ENCODE measurements around the gene MAX. TPM values are rescaled to one million over a fixed set of nuclear protein-coding genes. Genes with fewer than 3 reads are reported as not detected.

Gene MAX
- total RNA-seq, 3 donors from 2014 or later = 50.5 to 64.1 (median 51.7) TPM

DNA sequence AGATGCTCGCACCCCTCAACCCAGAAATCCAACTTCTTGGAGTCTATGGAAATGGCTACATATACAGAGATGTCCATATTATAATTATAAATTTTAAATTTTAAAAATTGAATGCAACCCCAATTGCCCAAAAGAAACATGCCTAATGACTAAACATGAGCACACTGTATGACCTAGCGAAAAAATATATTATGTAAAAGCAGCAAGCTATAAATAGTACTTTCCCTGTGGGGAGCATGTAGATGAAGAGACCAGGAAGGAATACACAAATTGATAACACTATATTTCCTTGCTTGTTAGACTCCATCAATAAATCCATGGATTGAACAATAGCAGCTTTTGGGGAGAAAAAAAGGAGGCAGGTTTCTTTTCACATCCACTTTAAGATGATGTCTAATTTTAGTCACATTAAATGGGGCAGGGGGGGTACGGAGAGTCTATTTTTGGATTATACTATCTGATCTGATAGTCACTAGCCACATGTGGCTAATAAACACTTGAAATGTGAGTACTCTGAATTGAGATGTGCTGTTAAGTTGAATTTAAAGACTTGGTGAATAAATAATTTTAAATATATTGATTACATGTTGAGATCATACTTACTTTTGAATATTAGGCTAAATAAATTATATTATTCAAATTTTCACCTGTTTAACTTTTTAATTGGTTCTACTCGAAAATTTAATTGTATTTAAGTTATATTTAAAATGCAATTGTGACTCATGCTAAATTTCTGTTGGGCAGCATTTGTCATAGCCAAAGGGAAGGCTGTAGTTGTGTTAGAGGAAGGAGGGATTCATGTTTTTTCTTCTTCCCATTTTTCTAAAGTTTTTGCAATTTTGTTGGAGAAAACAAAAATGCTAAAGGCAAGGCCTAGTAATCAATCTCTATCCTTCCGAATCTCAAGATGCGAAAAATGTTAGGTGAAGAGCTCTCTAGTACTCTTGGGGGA, 17.5 kb downstream of the MAX start:
- no peak overlapping the region for H3K4me3 ChIP-seq
- H3K27me3 ChIP-seq = no peaks in the 10 kb centered on the region
- no peak overlapping the region for H3K27ac ChIP-seq
- intact Hi-C loops (cut with DNase I; ENCODE audit: low total_unique reads) = no loop called here
- no peaks in the 10 kb centered on the region for H3K4me1 ChIP-seq
- H3K9me3 ChIP-seq = peaks cover 0 to 3% of the 10 kb centered on the region in 2 donors
- TF ChIP-seq, protein P1, sequence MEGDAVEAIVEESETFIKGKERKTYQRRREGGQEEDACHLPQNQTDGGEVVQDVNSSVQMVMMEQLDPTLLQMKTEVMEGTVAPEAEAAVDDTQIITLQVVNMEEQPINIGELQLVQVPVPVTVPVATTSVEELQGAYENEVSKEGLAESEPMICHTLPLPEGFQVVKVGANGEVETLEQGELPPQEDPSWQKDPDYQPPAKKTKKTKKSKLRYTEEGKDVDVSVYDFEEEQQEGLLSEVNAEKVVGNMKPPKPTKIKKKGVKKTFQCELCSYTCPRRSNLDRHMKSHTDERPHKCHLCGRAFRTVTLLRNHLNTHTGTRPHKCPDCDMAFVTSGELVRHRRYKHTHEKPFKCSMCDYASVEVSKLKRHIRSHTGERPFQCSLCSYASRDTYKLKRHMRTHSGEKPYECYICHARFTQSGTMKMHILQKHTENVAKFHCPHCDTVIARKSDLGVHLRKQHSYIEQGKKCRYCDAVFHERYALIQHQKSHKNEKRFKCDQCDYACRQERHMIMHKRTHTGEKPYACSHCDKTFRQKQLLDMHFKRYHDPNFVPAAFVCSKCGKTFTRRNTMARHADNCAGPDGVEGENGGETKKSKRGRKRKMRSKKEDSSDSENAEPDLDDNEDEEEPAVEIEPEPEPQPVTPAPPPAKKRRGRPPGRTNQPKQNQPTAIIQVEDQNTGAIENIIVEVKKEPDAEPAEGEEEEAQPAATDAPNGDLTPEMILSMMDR (IDR thresholded peaks at IDR 0.05) = no peak
- no peak for TF ChIP-seq POLR2AphosphoS5 (IDR thresholded peaks at IDR 0.05)
- TF ChIP-seq POLR2A (IDR thresholded peaks at IDR 0.05) = no peak
- DNase-seq (ENCODE audit: low spot score in 2 of 2) = no peak
- no peaks in the 10 kb centered on the region for H3K36me3 ChIP-seq

DNA sequence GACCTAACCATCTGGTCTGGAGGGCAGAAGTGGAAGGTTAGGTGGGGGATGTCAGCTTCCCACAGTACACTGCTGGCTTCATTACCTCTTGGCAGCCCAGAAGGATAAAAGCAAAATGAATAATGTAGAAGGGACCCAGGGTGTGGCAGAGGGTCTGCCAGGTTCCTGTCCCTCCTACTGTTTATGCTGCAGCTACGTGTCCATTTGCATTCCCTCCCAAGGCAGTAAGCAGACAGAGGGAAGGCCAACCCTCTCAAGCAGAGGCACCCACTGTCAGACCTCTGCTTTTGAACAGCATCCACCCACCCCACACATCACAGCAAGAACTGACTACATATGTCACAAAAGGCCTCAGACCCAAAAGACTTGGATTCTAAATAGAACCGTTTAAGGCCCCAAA, 19.4 kb downstream of the MAX start:
- Histone ChIP-seq H3K4me3 (no peak overlapping the region), H3K27me3 (no peaks in the 10 kb centered on the region), H3K4me1 (no peaks in the 10 kb centered on the region), H3K36me3 (peaks cover under 1% of the 10 kb centered on the region), H3K27ac (no peak overlapping the region), H3K9me3 (peaks cover 0 to 2% of the 10 kb centered on the region in 2 donors)
- intact Hi-C loops (cut with DNase I; ENCODE audit: low total_unique reads) = no loop called here
- TF ChIP-seq, protein P1 (IDR thresholded peaks at IDR 0.05) = no peak
- TF ChIP-seq POLR2AphosphoS5 (IDR thresholded peaks at IDR 0.05) = no peak
- no peak for TF ChIP-seq POLR2A (IDR thresholded peaks at IDR 0.05)
- DNase-seq (ENCODE audit: low spot score in 2 of 2) = no peak

DNA sequence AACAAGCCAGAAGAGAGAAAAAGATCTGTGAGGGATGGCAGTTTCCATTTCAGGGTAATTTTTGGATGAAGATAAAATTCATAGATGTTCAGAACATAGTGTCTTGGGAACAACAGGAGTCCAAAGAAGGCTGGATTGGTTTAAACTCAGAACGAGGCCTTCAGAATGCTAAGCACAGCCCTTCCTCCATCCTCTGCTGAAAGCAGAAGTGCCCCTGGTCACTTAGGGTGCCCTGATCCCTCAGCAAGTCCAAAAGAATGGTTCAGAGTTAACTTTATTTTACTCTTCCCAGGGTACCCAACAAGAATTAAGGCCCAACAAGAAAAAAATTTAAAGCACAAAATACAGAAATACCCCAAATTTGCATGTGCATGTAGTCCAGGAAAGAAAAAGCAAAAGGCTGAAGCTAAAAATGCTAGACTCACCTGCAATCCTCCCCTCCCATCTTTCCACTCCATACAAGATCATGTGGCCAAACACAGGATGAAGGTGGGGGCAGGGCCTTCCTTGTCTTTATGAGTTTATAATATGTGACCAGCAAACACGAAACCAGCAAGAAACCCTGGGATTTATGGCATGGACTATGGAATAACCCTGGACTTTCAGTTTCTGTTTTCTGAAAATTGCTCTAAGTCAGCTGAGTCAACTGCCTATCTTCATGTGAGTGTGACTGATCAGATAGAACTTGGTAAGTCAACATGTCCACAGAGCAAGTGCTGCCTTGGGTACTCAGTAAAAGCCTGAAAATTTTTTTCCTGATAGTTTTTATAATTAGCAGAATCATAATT, 21.2 kb downstream of the MAX start:
- Histone ChIP-seq H3K36me3 (peaks cover 13% of the 10 kb centered on the region), H3K27ac (no peak overlapping the region), H3K4me3 (no peak overlapping the region), H3K9me3 (no peaks in the 10 kb centered on the region), H3K27me3 (no peaks in the 10 kb centered on the region), H3K4me1 (no peaks in the 10 kb centered on the region)
- intact Hi-C loops (cut with DNase I; ENCODE audit: low total_unique reads) = no loop called here
- TF ChIP-seq POLR2A (IDR thresholded peaks at IDR 0.05) = no peak
- no peak for TF ChIP-seq POLR2AphosphoS5 (IDR thresholded peaks at IDR 0.05)
- TF ChIP-seq, protein P1 (IDR thresholded peaks at IDR 0.05) = no peak
- no peak for DNase-seq (ENCODE audit: low spot score in 2 of 2)

DNA sequence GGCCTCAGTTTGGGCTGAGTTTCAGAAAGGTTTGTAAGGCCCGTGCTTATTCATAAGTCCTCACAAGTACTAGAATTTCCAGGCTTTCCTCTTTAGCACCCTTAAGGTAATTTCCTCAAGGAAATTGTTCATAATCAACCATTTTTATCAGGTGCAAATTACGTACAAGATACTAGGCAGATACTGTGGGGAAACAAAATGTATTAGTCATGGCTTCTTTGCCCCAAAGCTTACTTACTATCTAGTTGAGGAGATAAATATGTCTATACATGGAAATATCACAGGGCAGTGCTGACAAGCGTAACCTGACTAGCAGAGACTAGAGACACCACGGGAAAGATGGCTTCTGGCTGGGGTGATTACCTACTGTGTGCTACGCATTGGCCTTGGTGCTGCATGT, 22.5 kb downstream of the MAX start:
- Histone ChIP-seq H3K4me3 (no peak overlapping the region), H3K36me3 (peaks cover 13% of the 10 kb centered on the region), H3K4me1 (no peaks in the 10 kb centered on the region), H3K27me3 (no peaks in the 10 kb centered on the region), H3K27ac (no peak overlapping the region), H3K9me3 (no peaks in the 10 kb centered on the region)
- no peak for TF ChIP-seq POLR2AphosphoS5 (IDR thresholded peaks at IDR 0.05)
- TF ChIP-seq, protein P1 (IDR thresholded peaks at IDR 0.05) = no peak
- TF ChIP-seq POLR2A (IDR thresholded peaks at IDR 0.05) = no peak
- intact Hi-C loops (cut with DNase I; ENCODE audit: low total_unique reads) = no loop called here
- no peak for DNase-seq (ENCODE audit: low spot score in 2 of 2)

DNA sequence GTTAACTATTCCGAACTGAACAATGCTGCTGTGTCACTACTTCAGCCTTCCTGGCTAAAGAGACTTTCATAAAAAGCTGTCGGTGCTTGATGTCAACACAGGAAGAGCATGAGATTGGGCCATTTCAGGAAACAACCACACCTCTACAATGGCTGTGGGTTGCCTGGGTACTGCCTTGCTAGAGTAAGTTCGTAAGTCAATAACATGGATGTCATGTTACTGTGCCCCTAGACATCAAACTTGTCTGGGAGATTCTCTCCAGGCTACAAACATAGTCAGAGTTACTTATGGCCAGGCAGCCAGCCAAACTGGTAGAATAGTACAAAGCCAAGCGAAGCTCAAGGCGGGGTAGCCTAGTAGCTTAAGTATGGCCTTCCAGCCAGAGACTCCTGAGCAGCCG, 23.1 kb downstream of the MAX start:
- Histone ChIP-seq H3K36me3 (peaks cover 13% of the 10 kb centered on the region), H3K9me3 (no peaks in the 10 kb centered on the region), H3K27me3 (no peaks in the 10 kb centered on the region), H3K4me1 (no peaks in the 10 kb centered on the region), H3K4me3 (no peak overlapping the region), H3K27ac (peak overlapping the region in 1 of 2 donors; percentile 33)
- no peak for DNase-seq (ENCODE audit: low spot score in 2 of 2)
- TF ChIP-seq POLR2A (IDR thresholded peaks at IDR 0.05) (no peak), POLR2AphosphoS5 (IDR thresholded peaks at IDR 0.05) (no peak)
- TF ChIP-seq, protein P1 (IDR thresholded peaks at IDR 0.05) = no peak
- intact Hi-C loops (cut with DNase I; ENCODE audit: low total_unique reads) = no loop called here
